TTC549 (cell line): ENCODE results near the gene IFNGR1.
"Not testable (repeated sequence)": the region's sequence is repeated elsewhere in the genome, so short reads cannot be mapped to it uniquely, and the experiment has no call there.

Experiments used
- FAIRE-seq: peaks from 2 replicates; lab custom pipeline; 2012; peaks lifted over from hg19 to GRCh38; lab: Jason Lieb, UNC

Gene IFNGR1

DNA sequence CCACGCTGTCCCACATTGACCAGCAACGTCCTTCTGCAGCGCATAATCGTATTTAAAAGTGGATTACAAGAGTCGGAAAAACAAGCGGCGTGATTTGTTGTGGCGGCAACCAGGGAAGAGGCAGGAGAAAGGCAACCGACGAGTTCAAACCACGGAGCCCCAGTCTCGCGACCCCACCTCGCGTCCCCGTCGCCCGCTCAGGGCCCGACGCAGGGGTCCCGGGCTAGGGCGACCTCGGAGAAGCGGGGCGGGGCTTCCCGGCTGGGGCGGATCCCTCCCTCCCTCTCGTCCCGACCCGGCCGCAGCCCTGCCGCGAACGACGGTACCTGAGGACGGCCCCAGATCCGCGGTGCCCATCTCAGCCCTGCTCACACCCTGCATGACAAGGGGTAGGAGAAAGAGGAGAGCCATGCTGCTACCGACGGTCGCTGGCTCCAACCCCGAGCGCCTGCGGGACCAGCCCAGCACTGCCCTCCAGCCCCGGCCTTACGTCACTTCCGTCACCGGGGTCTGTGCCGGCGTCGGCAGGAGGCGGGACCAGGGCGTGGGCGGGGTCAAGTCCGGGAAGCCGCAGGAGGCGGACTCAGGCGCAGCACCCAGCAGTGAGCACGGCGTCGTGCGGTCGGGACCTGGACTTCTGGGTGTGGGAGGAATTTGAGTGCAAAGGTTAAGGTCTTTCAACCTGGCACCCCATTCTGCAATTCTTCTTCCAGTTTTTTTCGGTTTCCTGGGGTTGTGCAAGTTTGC is at the start of gene IFNGR1:
Gene IFNGR1, minus strand, starts transcription at position 469 of the 747 bp plus-strand sequence. Its CDS starts 58 bp downstream, at position 411.
- FAIRE-seq: peak; percentile 29

DNA sequence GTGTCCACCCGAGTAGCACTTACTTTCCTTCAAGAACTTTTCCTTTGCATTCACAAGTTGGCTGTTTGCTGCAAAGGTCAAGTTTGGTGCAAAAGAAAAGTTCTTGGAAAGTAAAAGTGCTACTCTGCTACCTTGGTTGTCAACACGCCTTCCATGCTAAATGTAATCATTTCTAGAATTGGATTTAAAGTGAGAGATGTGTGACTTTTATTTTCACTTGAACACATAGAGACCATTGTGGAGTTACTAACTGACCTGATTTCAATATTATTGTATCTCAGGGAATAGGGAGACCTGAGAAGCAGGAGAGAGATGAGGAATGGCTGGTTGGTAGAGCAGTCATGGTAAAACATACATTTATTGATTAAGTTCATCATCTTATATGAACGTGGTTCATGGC is 49.7 kb upstream of the IFNGR1 start:
- FAIRE-seq: no peak

- no peak for FAIRE-seq
These were observed 47.1 kb upstream of the IFNGR1 start for GRCh38 chr6:137266309-137266586.

GRCh38 chr6:137265561-137266308 is 46.5 kb upstream of the IFNGR1 start:
- no peak for FAIRE-seq

GRCh38 chr6:137264311-137265075 is 45.3 kb upstream of the IFNGR1 start:
- FAIRE-seq: no peak

- FAIRE-seq: no peak
These were observed 42.6 kb upstream of the IFNGR1 start for GRCh38 chr6:137261761-137262160.

GRCh38 chr6:137261361-137261760 is 42.2 kb upstream of the IFNGR1 start:
- no peak for FAIRE-seq

GRCh38 chr6:137260217-137260616 is 41.0 kb upstream of the IFNGR1 start:
- no peak for FAIRE-seq

GRCh38 chr6:137259349-137259748 is 40.2 kb upstream of the IFNGR1 start:
- no peak for FAIRE-seq

DNA sequence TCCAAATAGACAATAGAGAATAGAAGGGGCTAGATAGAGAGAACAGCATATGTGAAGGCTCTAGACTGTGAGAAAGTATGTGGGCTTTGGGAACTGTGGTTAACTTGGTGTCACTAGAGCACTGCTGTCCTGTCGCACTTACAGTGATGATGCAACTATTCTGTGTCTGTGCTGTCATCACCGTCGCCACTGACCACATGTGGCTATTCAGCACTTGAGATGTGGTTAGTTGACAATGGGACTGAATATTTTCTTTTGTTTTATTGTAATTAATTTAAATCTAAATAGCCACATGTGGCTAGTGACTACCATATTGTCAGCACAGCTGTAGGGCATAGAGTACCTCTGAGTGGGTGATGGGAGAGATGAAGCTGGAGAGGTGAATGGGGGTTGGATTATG is 39.0 kb upstream of the IFNGR1 start:
- no peak for FAIRE-seq

DNA sequence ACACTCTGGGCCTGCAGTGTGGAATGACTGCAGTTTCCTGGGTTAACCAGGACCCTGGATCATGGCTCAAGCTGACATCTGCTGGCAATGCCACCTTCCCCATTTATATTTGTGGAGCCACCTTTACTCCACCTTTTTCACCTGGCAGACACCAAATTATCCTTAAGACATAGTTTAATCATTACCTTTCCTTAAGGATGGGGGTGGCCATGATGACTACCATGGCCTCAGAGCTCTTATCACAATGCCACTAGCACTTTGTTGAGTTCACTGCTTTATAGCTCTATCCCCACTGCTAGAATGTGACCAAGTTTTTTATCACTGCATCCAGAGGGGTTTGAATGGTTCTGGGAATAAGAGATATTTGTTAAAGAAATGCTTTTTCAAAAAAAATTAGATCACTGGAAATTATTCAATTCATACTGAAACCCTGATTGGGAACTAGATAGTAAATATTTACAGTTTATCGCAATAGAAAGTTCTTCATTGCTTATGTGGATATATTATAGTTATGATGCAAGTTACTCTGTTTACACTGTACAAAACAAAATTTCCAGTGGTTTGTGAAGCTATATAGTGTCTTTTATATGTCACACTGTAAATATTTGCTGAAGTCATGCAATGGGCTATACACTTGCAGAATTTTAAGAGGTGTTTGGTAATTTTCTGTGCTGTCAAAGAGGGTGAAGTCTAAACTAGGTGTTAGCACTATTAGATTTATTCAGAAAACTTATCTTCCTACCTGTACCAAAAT is 37.3 kb upstream of the IFNGR1 start:
- no peak for FAIRE-seq

- FAIRE-seq: no peak
These were observed 35.8 kb upstream of the IFNGR1 start for GRCh38 chr6:137254966-137255365.

- not testable (repeated sequence) for FAIRE-seq
These were observed 35.2 kb upstream of the IFNGR1 start for GRCh38 chr6:137254430-137254829.

DNA sequence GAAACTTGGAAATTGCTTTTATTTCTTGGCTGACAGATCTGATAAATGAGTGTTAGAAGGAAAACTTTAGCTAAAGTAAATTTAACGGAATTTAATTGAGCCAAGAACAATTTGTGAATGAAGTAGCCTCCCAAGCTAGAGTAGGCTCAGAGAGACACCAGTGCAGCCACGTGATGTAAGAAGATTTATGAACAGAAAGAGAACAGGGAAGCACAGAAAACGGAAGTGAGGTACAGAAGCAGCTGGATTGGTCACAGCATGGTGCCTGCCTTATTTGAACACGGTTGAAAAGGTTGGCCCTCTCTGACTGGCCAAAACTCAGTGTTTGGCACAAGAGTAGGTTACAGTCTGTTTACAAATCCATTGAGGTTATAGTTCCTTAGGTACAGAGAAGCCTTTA is 29.5 kb upstream of the IFNGR1 start:
- no peak for FAIRE-seq

DNA sequence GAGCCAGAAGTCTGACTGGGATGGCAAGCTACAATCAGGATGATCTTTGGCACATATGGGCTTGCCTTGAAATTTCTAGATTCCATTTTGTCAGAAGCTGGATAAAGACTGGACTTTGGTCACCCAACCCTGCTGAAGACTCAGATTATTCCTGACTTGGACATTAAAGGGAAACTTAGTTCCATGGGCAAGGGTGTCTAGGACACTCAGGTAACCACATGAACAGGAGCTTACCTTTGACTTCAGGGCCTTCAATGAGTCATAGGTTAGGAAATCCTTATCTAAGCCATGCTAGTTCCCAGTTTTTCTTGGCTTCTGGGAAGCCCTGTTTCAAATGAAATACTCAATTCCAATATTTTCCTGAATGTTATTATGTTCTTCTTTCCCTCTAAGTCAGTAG is 28.5 kb upstream of the IFNGR1 start:
- FAIRE-seq: no peak

GRCh38 chr6:137246791-137247202 is 27.6 kb upstream of the IFNGR1 start:
- FAIRE-seq: no peak

- no peak for FAIRE-seq
These were observed 27.0 kb upstream of the IFNGR1 start for GRCh38 chr6:137246164-137246563.

DNA sequence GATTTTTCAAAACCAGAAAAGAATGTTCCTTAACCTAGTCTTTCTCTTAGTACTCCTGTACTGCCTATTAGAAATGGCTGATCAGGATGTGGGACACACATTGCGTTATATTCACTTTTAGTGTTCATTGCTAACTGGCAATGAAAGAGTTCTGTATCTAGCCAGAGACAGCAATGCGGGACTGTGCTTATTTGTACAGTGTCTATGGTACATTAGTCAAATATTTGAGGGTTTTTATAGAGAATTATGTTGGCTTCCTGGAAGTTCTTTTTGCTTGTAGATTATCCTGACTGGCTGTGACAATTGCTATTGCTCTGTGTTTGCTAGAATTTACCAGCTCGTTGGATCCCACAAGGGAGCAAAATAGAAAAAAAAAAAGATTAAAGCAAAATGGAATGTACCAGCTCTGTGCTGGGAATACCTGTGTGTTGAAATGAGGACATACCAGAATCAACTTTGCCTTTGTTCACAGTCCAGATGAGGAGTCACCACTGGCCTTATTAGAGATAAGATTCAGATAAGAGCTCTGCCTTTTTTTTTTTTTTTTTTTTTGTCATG is 22.4 kb upstream of the IFNGR1 start:
- peak; percentile 80 for FAIRE-seq

DNA sequence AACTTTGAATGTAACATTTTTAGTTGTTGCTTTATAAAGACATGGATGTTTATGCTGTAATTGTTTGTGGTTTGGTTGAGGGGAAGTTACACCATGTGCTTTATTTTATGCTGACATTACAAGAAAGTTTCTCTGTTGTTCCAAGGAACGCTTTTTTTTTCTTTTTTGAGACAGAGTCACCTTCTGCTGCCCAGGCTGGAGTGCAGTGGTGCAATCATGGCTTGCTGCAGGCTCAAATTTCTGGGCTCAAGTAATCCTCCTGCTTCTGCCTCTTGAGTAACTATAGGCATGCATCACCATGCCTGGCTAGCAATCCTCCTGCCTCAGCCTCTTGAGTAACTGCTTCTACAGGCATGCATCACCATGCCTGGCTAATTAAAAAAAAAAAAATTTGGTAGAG is 21.0 kb upstream of the IFNGR1 start:
- no peak for FAIRE-seq

- FAIRE-seq: no peak
These were observed 18.4 kb upstream of the IFNGR1 start for GRCh38 chr6:137237413-137238170.

DNA sequence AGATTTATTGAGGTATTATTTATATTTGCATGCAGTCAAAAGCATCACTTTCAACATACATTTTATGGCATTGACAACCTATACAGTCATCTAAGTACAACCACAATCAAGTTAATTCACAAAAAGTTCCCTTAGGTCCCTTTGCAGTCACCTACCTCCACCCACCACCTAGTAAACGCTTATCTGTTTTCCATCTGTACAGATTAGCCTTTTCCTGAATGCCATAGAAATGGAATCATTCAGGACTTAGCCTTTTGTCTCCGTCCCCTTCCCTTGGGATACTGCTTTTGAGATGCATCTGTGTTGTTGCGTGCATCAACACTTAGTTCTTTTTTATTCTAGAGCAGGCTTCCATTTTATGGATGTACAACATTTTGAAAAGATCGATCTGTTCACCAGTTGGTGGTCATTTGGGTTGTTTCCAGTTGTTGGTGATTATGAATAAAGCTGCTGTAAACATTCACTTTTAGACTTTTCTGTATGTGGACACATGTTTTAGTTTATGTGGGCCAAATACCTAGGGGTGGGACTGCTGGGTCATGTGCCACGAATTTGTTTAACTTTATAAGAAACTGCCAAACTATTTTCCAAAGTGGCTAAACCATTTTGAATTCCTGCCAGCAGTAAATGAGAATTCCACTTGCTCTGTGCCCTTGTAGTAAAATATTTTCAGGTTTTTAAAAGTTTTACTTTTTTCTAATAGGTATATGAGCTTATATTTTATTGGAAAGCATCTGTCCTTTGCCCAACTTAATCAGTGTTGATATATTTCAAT is 17.6 kb upstream of the IFNGR1 start:
- no peak for FAIRE-seq
